Measurements from ENCODE around the gene VSIR. TPM values are rescaled to one million over a fixed set of nuclear protein-coding genes. Genes with fewer than 3 reads are reported as not detected.
A peak's percentile ranks its signal among the peaks of the same experiment; 100 is the strongest.

VSIR gene
- total and polyA plus RNA-seq, 2 donors from 2014 or later, result 32.1 to 66.6 TPM

DNA sequence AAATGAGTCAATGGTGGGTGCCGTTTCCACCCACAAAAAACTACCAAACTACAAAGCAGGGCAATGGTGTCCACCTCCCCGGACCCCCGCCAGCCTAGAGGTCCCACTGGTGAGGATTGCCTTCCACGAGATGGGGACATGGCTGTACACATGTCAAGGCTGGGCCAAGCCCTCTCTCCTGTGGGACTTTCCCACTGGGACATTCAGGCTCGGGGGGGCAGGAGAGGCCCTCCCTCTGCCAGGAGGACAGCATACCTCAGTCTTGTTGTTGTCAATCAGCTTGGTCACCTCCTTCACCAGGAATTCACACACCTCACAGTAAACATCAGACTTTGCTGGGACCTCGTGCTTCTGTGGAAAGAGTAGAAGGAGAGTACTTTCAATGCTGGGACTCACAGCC, 46.7 kb upstream of the VSIR start:
- intact Hi-C loops (cut with DNase I), result no loop called here
- peak in 1 of 5 donors; percentile 53 for DNase-seq

DNA sequence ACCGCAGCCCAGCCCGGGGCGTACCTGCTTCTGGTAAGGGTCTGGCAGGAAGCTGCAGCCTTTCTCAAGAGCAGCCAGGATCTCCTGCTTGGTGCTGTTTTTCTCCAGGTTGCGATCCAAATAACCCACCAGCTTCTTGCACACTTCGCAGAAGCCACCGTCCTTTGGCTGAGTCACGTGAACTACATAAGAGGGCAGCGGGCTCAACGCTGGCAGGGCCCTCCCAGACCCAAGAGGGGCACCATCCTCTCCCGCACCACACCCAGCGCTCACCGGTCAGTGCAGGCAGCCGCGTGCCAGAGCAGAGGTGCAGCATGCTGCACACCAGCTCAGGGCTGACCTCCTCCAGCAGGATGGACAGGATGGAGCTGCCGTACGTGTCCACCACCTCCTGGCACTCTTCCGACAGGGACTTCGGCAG, 46.1 kb upstream of the VSIR start:
- Histone ChIP-seq H3K36me3 (ENCODE audit: control insufficient read depth in 2 of 3, insufficient read depth in 3 of 3, low read length in 3 of 3) (peaks cover 9 to 77% (median 64%) of the 10 kb centered on the region in 3 donors), H3K9me3 (ENCODE audit: control insufficient read depth in 2 of 3, insufficient read depth in 1 of 3, low read length in 3 of 3) (no peaks in the 10 kb centered on the region), H3K27ac (ENCODE audit: low read depth in 2 of 2, low read length in 2 of 2) (no peak overlapping the region), H3K4me3 (ENCODE audit: low read length in 3 of 3) (no peak overlapping the region), H3K27me3 (ENCODE audit: control insufficient read depth, insufficient read depth, low read length) (no peaks in the 10 kb centered on the region), H3K4me1 (ENCODE audit: control insufficient read depth in 2 of 3, insufficient read depth in 2 of 3, low read depth in 1 of 3, low read length in 3 of 3) (no peaks in the 10 kb centered on the region), H3K9ac (ENCODE audit: low read length in 3 of 3) (no peak overlapping the region)
- FAIRE-seq (no peak), DNase-seq (no peak)
- intact Hi-C loops (cut with DNase I), result no loop called here
- TF ChIP-seq, protein P1, sequence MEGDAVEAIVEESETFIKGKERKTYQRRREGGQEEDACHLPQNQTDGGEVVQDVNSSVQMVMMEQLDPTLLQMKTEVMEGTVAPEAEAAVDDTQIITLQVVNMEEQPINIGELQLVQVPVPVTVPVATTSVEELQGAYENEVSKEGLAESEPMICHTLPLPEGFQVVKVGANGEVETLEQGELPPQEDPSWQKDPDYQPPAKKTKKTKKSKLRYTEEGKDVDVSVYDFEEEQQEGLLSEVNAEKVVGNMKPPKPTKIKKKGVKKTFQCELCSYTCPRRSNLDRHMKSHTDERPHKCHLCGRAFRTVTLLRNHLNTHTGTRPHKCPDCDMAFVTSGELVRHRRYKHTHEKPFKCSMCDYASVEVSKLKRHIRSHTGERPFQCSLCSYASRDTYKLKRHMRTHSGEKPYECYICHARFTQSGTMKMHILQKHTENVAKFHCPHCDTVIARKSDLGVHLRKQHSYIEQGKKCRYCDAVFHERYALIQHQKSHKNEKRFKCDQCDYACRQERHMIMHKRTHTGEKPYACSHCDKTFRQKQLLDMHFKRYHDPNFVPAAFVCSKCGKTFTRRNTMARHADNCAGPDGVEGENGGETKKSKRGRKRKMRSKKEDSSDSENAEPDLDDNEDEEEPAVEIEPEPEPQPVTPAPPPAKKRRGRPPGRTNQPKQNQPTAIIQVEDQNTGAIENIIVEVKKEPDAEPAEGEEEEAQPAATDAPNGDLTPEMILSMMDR (IDR thresholded peaks at IDR 0.05; ENCODE audit: borderline replicate concordance, extremely low read depth, insufficient read depth), result no peak

More for the DNA sequence above, 46.7 kb upstream of the VSIR start:
- Histone ChIP-seq H3K36me3 (ENCODE audit: control insufficient read depth in 2 of 3, insufficient read depth in 3 of 3, low read length in 3 of 3) (peaks cover 9 to 83% (median 66%) of the 10 kb centered on the region in 3 donors), H3K27me3 (ENCODE audit: control insufficient read depth, insufficient read depth, low read length) (no peaks in the 10 kb centered on the region), H3K9me3 (ENCODE audit: control insufficient read depth in 2 of 3, insufficient read depth in 1 of 3, low read length in 3 of 3) (no peaks in the 10 kb centered on the region), H3K27ac (ENCODE audit: low read depth in 2 of 2, low read length in 2 of 2) (no peak overlapping the region), H3K9ac (ENCODE audit: low read length in 3 of 3) (no peak overlapping the region), H3K4me1 (ENCODE audit: control insufficient read depth in 2 of 3, insufficient read depth in 2 of 3, low read depth in 1 of 3, low read length in 3 of 3) (no peaks in the 10 kb centered on the region), H3K4me3 (ENCODE audit: low read length in 3 of 3) (no peak overlapping the region)
- TF ChIP-seq, protein P1 (IDR thresholded peaks at IDR 0.05; ENCODE audit: borderline replicate concordance, extremely low read depth, insufficient read depth), result no peak
- FAIRE-seq, result no peak

DNA sequence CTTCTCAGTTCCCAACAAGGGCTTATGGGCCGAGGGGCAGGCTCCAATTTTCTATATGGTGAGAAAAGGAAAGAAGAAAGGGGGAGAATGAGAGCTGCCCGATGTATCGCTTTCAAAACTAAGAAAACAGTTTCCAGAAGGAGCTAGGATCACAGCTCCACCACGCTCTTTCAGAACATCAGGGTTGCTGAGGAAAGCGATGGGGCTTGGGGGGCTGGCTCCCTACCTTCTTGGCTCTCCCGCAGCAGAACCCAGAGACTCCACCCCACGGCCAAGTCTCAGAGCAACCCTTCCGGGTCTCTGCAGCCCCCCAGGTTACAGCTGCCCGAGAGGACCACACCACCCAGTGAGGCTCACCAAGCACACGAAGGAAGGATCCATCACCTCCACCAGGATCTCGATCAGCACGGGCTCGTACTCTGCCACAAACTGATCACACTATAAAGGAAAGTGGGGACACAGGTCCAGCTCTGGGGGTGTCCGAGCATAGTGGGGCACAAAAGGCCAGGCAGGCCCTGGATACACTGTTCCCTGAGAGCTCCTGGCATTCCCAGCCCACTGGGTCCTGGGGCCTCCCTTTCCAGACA, 45.4 kb upstream of the VSIR start:
- intact Hi-C loops (cut with DNase I), result no loop called here
- no peaks in the 10 kb centered on the region for H3K9me3 ChIP-seq (ENCODE audit: control insufficient read depth in 2 of 3, insufficient read depth in 1 of 3, low read length in 3 of 3)
- no peak overlapping the region for H3K9ac ChIP-seq (ENCODE audit: low read length in 3 of 3)
- peaks cover 9 to 70% (median 58%) of the 10 kb centered on the region in 3 donors for H3K36me3 ChIP-seq (ENCODE audit: control insufficient read depth in 2 of 3, insufficient read depth in 3 of 3, low read length in 3 of 3)
- H3K4me1 ChIP-seq (ENCODE audit: control insufficient read depth in 2 of 3, insufficient read depth in 2 of 3, low read depth in 1 of 3, low read length in 3 of 3), result no peaks in the 10 kb centered on the region
- H3K27ac ChIP-seq (ENCODE audit: low read depth in 2 of 2, low read length in 2 of 2), result no peak overlapping the region
- DNase-seq, result no peak
- H3K27me3 ChIP-seq (ENCODE audit: control insufficient read depth, insufficient read depth, low read length), result no peaks in the 10 kb centered on the region
- TF ChIP-seq, protein P1 (IDR thresholded peaks at IDR 0.05; ENCODE audit: borderline replicate concordance, extremely low read depth, insufficient read depth), result no peak
- H3K4me3 ChIP-seq (ENCODE audit: low read length in 3 of 3), result no peak overlapping the region
- no peak for FAIRE-seq

Measured in kidney (tissue), 14 donors.